ENCODE data around the gene MIEF2. TPM values are rescaled to one million over a fixed set of nuclear protein-coding genes. Genes with fewer than 3 reads are reported as not detected.

The MIEF2 gene
- total RNA-seq, 1 experiment from 2014 or later: 17.5 TPM

- Histone ChIP-seq H3K27me3 (ENCODE audit: low read length) (no peaks in the 10 kb centered on the region), H3K4me1 (ENCODE audit: insufficient read depth, low read length) (no peaks in the 10 kb centered on the region), H3K9me2 (replicated peaks; ENCODE audit: low read length) (no peaks in the 10 kb centered on the region), H3K4me3 (ENCODE audit: low read length) (no peak overlapping the region), H3K9ac (ENCODE audit: low read length) (no peak overlapping the region), H3K79me2 (ENCODE audit: low read length) (no peaks in the 10 kb centered on the region), H3K9me3 (ENCODE audit: low read length) (no peaks in the 10 kb centered on the region), H3K27ac (ENCODE audit: low read length) (no peak overlapping the region), H4K20me1 (ENCODE audit: low read length) (no peaks in the 10 kb centered on the region), H2AFZ (ENCODE audit: low read length) (no peak overlapping the region), H3K4me2 (ENCODE audit: low read length) (no peak overlapping the region), H3K36me3 (ENCODE audit: low read depth, low read length) (peaks cover 67% of the 10 kb centered on the region), H3F3A (ENCODE audit: low read length, unreplicated experiment) (no peaks in the 10 kb centered on the region)
- intact Hi-C loops (cut with micrococcal nuclease): no loop called here
- no peak for ATAC-seq
- POLR2A ChIA-PET (ENCODE audit: unreplicated experiment): no interaction called here
- BruUV-seq (replicated peaks): no TSS peak
- DNase-seq: no peak
- TF ChIP-seq EZH2phosphoT487 (IDR thresholded peaks at IDR 0.05; ENCODE audit: borderline replicate concordance, low read length) (no peak), CTCF (conservative IDR thresholded peaks at IDR 0.05; ENCODE audit: low read depth, low read length) (no peak), EZH2 (IDR thresholded peaks at IDR 0.05; ENCODE audit: low read length, unreplicated experiment) (no peak)
- CTCF ChIA-PET: no interaction called here
Observed at GRCh38 chr17:18280766-18281371, 20.4 kb downstream of the MIEF2 start.

GRCh38 chr17:18281788-18282187 lies 21.3 kb downstream of the MIEF2 start:
- Histone ChIP-seq H3K4me2 (ENCODE audit: low read length) (no peak overlapping the region), H4K20me1 (ENCODE audit: low read length) (no peaks in the 10 kb centered on the region), H3K9ac (ENCODE audit: low read length) (no peak overlapping the region), H3F3A (ENCODE audit: low read length, unreplicated experiment) (no peaks in the 10 kb centered on the region), H3K9me2 (replicated peaks; ENCODE audit: low read length) (no peaks in the 10 kb centered on the region), H3K27ac (ENCODE audit: low read length) (no peak overlapping the region), H3K4me3 (ENCODE audit: low read length) (no peak overlapping the region), H3K36me3 (ENCODE audit: low read depth, low read length) (peaks cover 64% of the 10 kb centered on the region), H3K79me2 (ENCODE audit: low read length) (no peaks in the 10 kb centered on the region), H2AFZ (ENCODE audit: low read length) (no peak overlapping the region), H3K4me1 (ENCODE audit: insufficient read depth, low read length) (no peaks in the 10 kb centered on the region), H3K9me3 (ENCODE audit: low read length) (no peaks in the 10 kb centered on the region), H3K27me3 (ENCODE audit: low read length) (no peaks in the 10 kb centered on the region)
- no peak for TF ChIP-seq EZH2phosphoT487 (IDR thresholded peaks at IDR 0.05; ENCODE audit: borderline replicate concordance, low read length)
- TF ChIP-seq CTCF (conservative IDR thresholded peaks at IDR 0.05; ENCODE audit: low read depth, low read length): no peak
- no peak for TF ChIP-seq EZH2 (IDR thresholded peaks at IDR 0.05; ENCODE audit: low read length, unreplicated experiment)
- no TSS peak for BruUV-seq (replicated peaks)
- ATAC-seq (no peak), DNase-seq (no peak)
- ChIA-PET POLR2A (ENCODE audit: unreplicated experiment) (no interaction called here), CTCF (no interaction called here)
- intact Hi-C loops (cut with micrococcal nuclease): no loop called here

- Histone ChIP-seq H3K27me3 (ENCODE audit: low read length) (no peaks in the 10 kb centered on the region), H3K4me1 (ENCODE audit: insufficient read depth, low read length) (no peaks in the 10 kb centered on the region), H3F3A (ENCODE audit: low read length, unreplicated experiment) (no peaks in the 10 kb centered on the region), H3K9me3 (ENCODE audit: low read length) (no peaks in the 10 kb centered on the region), H3K36me3 (ENCODE audit: low read depth, low read length) (peaks cover 61% of the 10 kb centered on the region), H3K27ac (ENCODE audit: low read length) (no peak overlapping the region), H3K9me2 (replicated peaks; ENCODE audit: low read length) (no peaks in the 10 kb centered on the region), H3K9ac (ENCODE audit: low read length) (no peak overlapping the region), H3K4me3 (ENCODE audit: low read length) (no peak overlapping the region), H3K4me2 (ENCODE audit: low read length) (no peak overlapping the region), H3K79me2 (ENCODE audit: low read length) (no peaks in the 10 kb centered on the region), H4K20me1 (ENCODE audit: low read length) (no peaks in the 10 kb centered on the region), H2AFZ (ENCODE audit: low read length) (no peak overlapping the region)
- no TSS peak for BruUV-seq (replicated peaks)
- TF ChIP-seq EZH2 (IDR thresholded peaks at IDR 0.05; ENCODE audit: low read length, unreplicated experiment): no peak
- no peak for TF ChIP-seq EZH2phosphoT487 (IDR thresholded peaks at IDR 0.05; ENCODE audit: borderline replicate concordance, low read length)
- TF ChIP-seq CTCF (conservative IDR thresholded peaks at IDR 0.05; ENCODE audit: low read depth, low read length): no peak
- ATAC-seq: no peak
- no peak for DNase-seq
- CTCF ChIA-PET: no interaction called here
- intact Hi-C loops (cut with micrococcal nuclease): no loop called here
- POLR2A ChIA-PET (ENCODE audit: unreplicated experiment): no interaction called here
Observed at GRCh38 chr17:18285296-18285695, 24.8 kb downstream of the MIEF2 start.

All from PC-3 (cell line).